Activated T-helper 1 cell treated with anti-CD3 and anti-CD28 coated beads, Interleukin-12 subunit alpha, Interleukin-12 subunit beta, Interleukin-2, Interleukin-4 antibody, amounts not matched to agents 30 ng/mL and 10 ng/mL and 1 ng/mL, durations not matched to agents 14 hours and 24 hours and 36 hours (primary cell): Measurements from ENCODE around the gene KCNA2. TPM values are rescaled to one million over a fixed set of nuclear protein-coding genes. Genes with fewer than 3 reads are reported as not detected.

Experiments used
- DNase-seq: peaks from one replicate; pipeline ENCODE4 v3.0.0; 2021; ENCODE audit warnings: low spot score
- H3K27ac Mint-ChIP-seq: one replicate; pipeline ENCODE4 v1.8.0; 2021; ENCODE audit warnings: mild to moderate bottlenecking, mixed read lengths
- H3K27me3 Mint-ChIP-seq: one replicate; pipeline ENCODE4 v1.8.0; 2022; ENCODE audit warnings: mild to moderate bottlenecking, moderate library complexity, mixed read lengths; ENCODE audit not compliant: insufficient read depth
- H3K36me3 Mint-ChIP-seq: one replicate; pipeline ENCODE4 v1.8.0; 2021; ENCODE audit warnings: low read depth, mixed read lengths
- H3K4me1 Mint-ChIP-seq: one replicate; pipeline ENCODE4 v1.8.0; 2021; ENCODE audit warnings: low read depth, mixed read lengths
- H3K4me3 Mint-ChIP-seq: one replicate; pipeline ENCODE4 v1.8.0; 2021; ENCODE audit warnings: mild to moderate bottlenecking, moderate library complexity, mixed read lengths
- H3K9me3 Mint-ChIP-seq: one replicate; pipeline ENCODE4 v1.8.0; 2021; ENCODE audit warnings: mixed read lengths
- intact Hi-C: fragments of 100-400 bp; cut with micrococcal nuclease; formaldehyde crosslinking; loops from one replicate; pipeline ENCODE4 v1.15.1; 2024
- total RNA-seq: library from RNA; stranded (reverse); gene quantifications from 2 replicates; pipeline ENCODE4 v1.2.3, GENCODE V29; 2022

Gene KCNA2
- total RNA-seq, 1 donor from 2014 or later: 1.7 TPM

DNA sequence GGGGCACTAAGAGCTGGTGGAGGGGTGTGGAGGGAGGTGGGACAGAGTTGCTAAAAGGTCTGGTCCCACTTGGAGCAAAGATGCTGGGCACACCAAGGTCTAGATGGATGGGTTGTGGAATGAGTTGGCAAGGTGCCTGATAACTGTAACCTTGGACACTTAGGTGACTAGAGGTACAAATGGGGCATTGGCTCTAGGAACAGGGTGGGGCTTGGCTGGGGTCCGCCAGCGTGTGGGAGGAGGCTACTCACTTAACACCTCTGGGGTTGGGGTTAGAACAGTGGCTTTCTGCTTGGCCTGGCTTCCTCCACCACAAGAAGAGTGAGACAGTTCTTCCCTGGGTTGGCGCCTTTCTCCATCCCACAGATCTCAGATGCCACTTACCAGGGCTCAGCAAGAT lies 17.2 kb downstream of the KCNA2 start:
- peaks cover 5% of the 10 kb centered on the region for H3K4me1 Mint-ChIP-seq
- peaks cover 12% of the 10 kb centered on the region for H3K27me3 Mint-ChIP-seq
- no peaks in the 10 kb centered on the region for H3K9me3 Mint-ChIP-seq
- no peak overlapping the region for H3K4me3 Mint-ChIP-seq
- no peak for DNase-seq
- no peak overlapping the region for H3K27ac Mint-ChIP-seq
- intact Hi-C loops: no loop called here
- no peaks in the 10 kb centered on the region for H3K36me3 Mint-ChIP-seq

DNA sequence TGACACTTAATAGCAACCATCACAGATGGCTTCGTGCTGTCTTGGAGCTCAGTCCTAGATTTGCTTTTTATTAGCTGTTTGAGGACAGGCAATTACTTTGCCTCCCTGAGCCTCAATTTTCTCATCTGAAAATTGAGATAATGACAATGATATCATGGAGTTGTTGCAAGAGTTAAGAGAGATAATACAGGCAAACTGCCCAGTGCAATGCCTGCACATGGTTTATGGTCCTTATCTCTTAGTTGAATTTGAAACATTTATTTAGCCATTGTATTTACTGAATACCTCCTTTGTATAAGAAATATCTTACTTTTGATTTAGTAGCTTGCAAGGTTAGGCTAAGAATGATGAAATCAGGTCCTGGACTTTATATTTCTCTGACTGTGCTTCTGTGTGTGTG lies 17.7 kb downstream of the KCNA2 start:
- Mint-ChIP-seq H3K4me1 (no peaks in the 10 kb centered on the region), H3K4me3 (no peak overlapping the region), H3K36me3 (no peaks in the 10 kb centered on the region), H3K27ac (no peak overlapping the region), H3K27me3 (peaks cover 12% of the 10 kb centered on the region), H3K9me3 (no peaks in the 10 kb centered on the region)
- DNase-seq: no peak
- intact Hi-C loops: no loop called here

DNA sequence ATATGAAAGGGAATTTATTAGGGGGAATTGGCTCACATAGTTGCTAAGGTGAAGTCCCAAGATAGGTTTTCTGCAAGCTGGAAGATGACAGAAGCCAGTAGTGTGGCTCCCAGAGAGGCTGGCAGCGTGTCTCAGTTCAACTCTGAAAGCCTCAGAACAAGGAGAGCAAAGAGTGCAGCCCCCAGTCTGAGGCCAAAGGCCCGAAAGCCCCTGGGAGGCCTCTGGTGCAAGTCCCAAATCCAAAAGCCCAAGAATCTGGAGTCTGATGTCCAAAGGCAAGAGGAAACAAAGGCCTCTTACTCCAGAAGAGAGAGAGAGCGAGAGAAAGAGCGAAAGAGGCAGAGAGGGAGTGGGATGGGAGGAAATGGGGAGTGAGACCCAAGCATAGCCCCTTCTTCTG lies 18.3 kb downstream of the KCNA2 start:
- peaks cover 12% of the 10 kb centered on the region for H3K27me3 Mint-ChIP-seq
- H3K36me3 Mint-ChIP-seq: no peaks in the 10 kb centered on the region
- no peak overlapping the region for H3K27ac Mint-ChIP-seq
- intact Hi-C loops: no loop called here
- no peaks in the 10 kb centered on the region for H3K4me1 Mint-ChIP-seq
- H3K4me3 Mint-ChIP-seq: no peak overlapping the region
- H3K9me3 Mint-ChIP-seq: no peaks in the 10 kb centered on the region
- no peak for DNase-seq

DNA sequence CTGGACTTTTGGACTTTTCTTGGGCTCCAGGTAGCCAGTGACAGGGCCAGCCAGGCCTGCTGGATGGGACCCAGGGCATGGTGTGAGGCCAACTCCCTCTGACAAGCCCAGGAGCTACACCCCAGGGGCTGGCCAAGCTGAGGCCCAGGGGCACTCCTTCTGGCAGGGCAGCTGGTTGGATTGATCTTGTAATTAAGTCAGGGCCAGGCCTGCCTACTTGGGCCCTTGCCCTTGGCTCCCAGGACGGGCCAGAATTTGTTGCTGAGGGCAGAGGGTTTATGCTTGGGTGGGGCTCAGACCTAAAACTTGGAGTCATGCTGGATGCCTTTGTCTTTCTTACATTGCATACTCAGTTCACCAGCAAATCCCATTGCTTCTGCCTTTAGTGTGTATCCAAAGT lies 20.7 kb downstream of the KCNA2 start:
- H3K9me3 Mint-ChIP-seq: no peaks in the 10 kb centered on the region
- no peaks in the 10 kb centered on the region for H3K4me1 Mint-ChIP-seq
- H3K4me3 Mint-ChIP-seq: no peak overlapping the region
- intact Hi-C loops: no loop called here
- H3K27me3 Mint-ChIP-seq: peaks cover 13% of the 10 kb centered on the region
- no peak overlapping the region for H3K27ac Mint-ChIP-seq
- DNase-seq: no peak
- no peaks in the 10 kb centered on the region for H3K36me3 Mint-ChIP-seq

DNA sequence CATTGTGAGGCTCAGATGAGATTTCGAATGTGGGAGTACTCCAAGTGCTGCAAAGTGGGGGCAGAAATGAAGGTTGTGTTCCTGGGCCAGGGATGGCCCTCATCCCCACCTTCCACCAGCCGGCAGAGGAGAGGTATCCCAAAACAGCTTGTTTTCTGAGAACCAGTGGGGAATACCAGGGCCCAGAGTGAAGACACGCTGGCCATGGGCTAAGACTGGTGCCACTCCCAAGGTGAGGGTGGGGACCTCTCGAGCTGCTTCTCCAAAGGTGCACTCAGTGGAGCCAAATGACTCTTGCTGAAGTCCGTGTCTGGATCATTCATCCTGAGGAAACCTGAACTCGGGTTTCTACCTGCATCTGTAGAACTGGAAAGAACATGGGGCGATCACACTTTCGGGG lies 22.1 kb downstream of the KCNA2 start:
- Mint-ChIP-seq H3K36me3 (no peaks in the 10 kb centered on the region), H3K9me3 (no peaks in the 10 kb centered on the region), H3K4me3 (no peak overlapping the region), H3K27me3 (peaks cover 20% of the 10 kb centered on the region), H3K4me1 (no peaks in the 10 kb centered on the region), H3K27ac (no peak overlapping the region)
- intact Hi-C loops: no loop called here
- no peak for DNase-seq

DNA sequence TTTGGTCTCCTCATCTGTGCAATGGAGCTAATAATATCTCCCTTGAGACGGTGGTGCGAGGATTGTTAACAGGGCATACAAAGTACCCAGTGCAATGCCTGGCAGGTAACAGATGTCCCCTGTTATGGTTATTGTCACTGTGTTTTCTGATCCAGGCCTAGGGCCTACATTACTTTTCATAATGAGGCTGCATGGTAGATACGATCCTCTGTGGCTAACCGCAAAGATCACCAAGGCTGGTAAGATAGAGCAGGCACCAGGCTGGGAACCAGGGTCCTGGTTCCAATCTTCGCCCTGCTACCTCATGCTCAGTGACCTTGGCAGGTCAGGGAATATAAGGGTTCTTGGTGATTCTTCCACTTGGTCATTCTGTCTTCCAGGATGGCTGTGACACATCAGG lies 22.7 kb downstream of the KCNA2 start:
- Mint-ChIP-seq H3K27me3 (peaks cover 24% of the 10 kb centered on the region), H3K4me3 (no peak overlapping the region), H3K4me1 (no peaks in the 10 kb centered on the region), H3K36me3 (no peaks in the 10 kb centered on the region), H3K27ac (no peak overlapping the region), H3K9me3 (no peaks in the 10 kb centered on the region)
- DNase-seq: no peak
- intact Hi-C loops: no loop called here

DNA sequence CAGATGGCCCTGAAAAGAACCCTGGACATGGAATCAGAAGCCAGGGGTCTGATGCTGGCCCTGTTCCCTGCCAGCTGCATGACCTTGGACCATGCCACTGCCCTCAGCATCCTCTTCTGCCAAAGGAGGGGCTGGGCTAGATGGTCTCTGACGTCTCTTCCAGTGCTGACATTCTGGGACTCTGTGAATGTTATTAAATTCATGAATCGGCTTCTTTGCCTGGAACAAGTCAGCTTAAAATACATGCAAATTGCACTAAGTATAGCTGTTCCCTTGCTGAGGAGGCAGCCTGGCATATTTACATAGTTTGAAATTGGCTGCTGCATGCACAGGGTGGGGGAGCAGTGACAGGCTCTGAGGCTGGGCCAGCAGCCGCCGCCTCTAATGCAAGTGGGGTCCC lies 23.8 kb downstream of the KCNA2 start:
- no peaks in the 10 kb centered on the region for H3K4me1 Mint-ChIP-seq

DNA sequence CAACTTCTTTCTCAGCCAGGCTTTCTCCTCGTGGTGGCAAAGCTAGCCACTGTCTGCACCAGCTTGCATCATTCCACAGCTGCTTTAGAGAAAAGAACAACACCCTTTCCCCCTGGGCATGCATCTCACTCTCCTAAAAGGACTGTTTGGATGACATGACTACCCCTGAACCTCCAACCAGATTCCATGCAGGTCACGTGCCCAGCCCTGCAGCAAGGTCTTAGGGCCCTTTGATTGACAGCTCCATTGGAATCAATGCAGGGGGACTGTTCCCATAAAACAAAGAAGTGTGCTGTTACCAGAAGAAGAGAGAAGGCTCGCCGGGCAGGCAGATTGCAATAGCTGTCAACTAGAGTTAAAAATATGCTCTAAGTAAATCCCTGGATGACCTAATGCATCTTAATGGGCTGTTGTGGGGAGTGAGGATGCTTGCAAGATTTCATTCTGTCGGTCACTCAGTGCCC lies 24.4 kb downstream of the KCNA2 start:
- Mint-ChIP-seq H3K36me3 (no peaks in the 10 kb centered on the region), H3K4me1 (no peaks in the 10 kb centered on the region), H3K27ac (no peak overlapping the region), H3K4me3 (no peak overlapping the region), H3K27me3 (peaks cover 25% of the 10 kb centered on the region), H3K9me3 (no peaks in the 10 kb centered on the region)
- intact Hi-C loops: no loop called here
- DNase-seq: no peak

More for the DNA sequence above, 23.8 kb downstream of the KCNA2 start:
- intact Hi-C loops: no loop called here
- Mint-ChIP-seq H3K4me3 (no peak overlapping the region), H3K27ac (no peak overlapping the region), H3K36me3 (no peaks in the 10 kb centered on the region), H3K9me3 (no peaks in the 10 kb centered on the region), H3K27me3 (peaks cover 23% of the 10 kb centered on the region)
- no peak for DNase-seq

DNA sequence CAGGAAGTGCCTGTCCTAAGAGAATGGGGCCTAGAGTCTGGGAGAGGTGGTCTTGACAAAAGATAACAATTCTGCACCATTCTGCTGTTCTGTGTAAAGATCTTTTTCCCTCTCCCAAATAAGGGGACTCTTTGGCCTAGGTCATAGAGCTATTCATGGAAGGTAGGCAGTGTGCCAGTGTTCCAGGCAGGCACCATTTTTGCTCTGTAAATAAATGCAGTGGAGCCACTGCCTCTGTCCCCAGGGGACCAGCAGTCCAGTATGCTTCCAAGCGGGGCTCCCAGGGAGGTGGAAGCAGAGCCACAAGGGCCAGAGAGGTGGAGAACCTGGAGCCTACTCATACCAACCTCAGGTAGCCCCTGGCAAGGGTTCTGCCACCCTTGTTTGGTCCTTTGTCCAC lies 25.9 kb downstream of the KCNA2 start:
- no peak overlapping the region for H3K27ac Mint-ChIP-seq
- intact Hi-C loops: no loop called here
- H3K36me3 Mint-ChIP-seq: no peaks in the 10 kb centered on the region
- no peak overlapping the region for H3K4me3 Mint-ChIP-seq
- peaks cover 27% of the 10 kb centered on the region for H3K27me3 Mint-ChIP-seq
- H3K4me1 Mint-ChIP-seq: no peaks in the 10 kb centered on the region
- no peaks in the 10 kb centered on the region for H3K9me3 Mint-ChIP-seq
- no peak for DNase-seq

DNA sequence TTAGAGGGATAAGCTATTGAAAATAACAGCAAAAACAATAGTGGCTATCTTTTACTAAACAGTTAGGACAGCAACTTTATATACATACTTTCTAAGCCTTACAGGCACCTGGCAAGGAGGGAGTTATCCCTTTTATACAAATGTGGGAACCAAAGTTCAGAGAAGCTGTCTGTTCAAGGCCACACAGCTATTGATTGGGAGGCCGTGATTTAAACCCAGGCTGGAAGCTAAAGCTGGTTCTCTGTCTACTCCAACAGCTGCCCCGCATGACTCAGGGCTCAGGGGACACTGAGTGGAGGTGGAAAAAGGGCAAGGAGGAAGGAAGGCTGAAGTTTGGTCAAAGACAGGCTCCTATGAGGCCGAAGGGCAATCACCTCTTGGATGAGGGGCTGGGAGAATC lies 26.7 kb downstream of the KCNA2 start:
- Mint-ChIP-seq H3K9me3 (no peaks in the 10 kb centered on the region), H3K27ac (no peak overlapping the region), H3K27me3 (peaks cover 33% of the 10 kb centered on the region), H3K4me3 (no peak overlapping the region), H3K36me3 (no peaks in the 10 kb centered on the region), H3K4me1 (no peaks in the 10 kb centered on the region)
- intact Hi-C loops: no loop called here
- DNase-seq: no peak

DNA sequence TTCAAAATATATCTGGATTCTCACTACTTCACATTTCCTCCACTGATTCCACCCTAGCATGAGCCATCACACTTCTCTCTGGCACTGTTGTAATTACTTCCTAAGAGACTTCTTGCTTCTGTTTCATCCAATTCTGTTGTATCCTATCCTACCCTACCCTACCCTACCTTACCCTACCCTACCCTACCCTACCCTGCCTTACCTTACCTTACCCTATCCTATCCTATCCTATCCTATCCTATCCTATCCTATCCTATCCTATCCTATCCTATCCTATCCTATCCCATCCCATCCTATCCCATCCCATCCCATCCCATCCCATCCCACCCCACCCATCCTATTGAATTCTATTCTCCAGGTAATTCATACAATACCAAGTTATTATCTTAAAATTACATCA lies 29.7 kb downstream of the KCNA2 start:
- Mint-ChIP-seq H3K36me3 (no peaks in the 10 kb centered on the region), H3K9me3 (no peaks in the 10 kb centered on the region), H3K4me1 (no peaks in the 10 kb centered on the region), H3K27me3 (peaks cover 48% of the 10 kb centered on the region), H3K4me3 (no peak overlapping the region), H3K27ac (no peak overlapping the region)
- DNase-seq: no peak
- intact Hi-C loops: no loop called here

DNA sequence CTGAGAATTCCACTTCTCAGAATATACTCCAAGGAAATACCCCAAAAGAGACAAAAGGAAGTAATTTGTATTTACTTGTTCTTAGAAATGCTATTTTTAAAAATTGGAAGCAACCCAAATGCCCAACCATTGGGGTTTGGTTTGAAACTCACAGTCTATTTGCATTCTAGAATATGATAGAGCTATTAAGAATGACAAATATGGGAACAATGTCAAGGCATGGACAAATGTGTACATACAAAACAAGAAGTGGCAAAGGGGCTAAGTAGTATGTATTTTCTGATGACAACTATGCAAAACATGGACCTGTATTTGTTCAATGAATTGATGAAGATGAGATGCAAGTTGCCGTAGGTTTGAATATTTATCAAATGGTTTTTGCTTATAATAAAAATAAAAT lies 32.8 kb downstream of the KCNA2 start:
- no peak for DNase-seq
- H3K36me3 Mint-ChIP-seq: no peaks in the 10 kb centered on the region
- H3K27ac Mint-ChIP-seq: no peak overlapping the region
- intact Hi-C loops: no loop called here
- H3K9me3 Mint-ChIP-seq: no peaks in the 10 kb centered on the region
- H3K27me3 Mint-ChIP-seq: peaks cover 52% of the 10 kb centered on the region
- no peaks in the 10 kb centered on the region for H3K4me1 Mint-ChIP-seq
- no peak overlapping the region for H3K4me3 Mint-ChIP-seq

DNA sequence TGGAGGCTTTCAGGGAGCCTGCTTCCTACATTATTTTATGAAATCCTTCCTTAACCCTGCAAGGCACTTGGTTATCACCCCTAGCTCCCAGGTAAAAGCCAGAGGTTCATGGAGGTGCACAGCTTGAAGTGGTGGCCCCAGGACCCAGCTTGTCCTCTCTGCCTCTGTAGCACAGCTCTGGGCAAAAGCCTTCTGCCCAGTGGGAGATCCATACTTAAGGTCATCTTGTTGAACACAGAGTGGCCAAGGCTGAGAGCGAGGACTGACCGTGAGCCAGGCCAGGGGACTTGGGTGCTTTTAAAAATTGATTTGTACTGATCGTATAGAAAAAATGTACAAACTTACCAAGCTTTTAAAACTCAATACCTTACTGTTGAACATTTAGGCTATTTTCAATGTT lies 33.4 kb downstream of the KCNA2 start:
- no peak overlapping the region for H3K27ac Mint-ChIP-seq
- DNase-seq: no peak
- H3K4me3 Mint-ChIP-seq: no peak overlapping the region
- no peaks in the 10 kb centered on the region for H3K36me3 Mint-ChIP-seq
- no peaks in the 10 kb centered on the region for H3K9me3 Mint-ChIP-seq
- intact Hi-C loops: no loop called here
- peaks cover 56% of the 10 kb centered on the region for H3K27me3 Mint-ChIP-seq
- no peaks in the 10 kb centered on the region for H3K4me1 Mint-ChIP-seq

DNA sequence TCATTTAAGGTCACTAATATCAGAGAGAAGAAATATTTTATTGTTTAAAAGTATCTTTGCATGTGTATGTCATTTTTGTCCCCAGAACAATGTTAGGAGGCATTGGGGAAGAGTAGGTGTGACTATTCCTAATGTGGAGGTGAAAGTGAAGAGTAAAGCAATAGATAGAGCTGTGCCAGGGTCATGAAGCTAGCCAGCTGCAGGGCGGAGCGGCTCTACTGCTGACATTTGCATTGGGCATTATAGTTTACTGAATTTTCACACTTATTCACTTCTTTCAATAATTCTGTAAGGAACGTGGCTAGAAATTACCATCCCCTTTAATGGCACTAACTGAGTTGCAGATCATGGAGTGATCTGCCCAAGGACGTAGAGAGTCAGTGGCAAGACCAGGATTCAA lies 35.3 kb downstream of the KCNA2 start:
- intact Hi-C loops: no loop called here
- Mint-ChIP-seq H3K36me3 (no peaks in the 10 kb centered on the region), H3K9me3 (no peaks in the 10 kb centered on the region), H3K27me3 (peaks cover 57% of the 10 kb centered on the region), H3K4me3 (no peak overlapping the region), H3K4me1 (no peaks in the 10 kb centered on the region), H3K27ac (no peak overlapping the region)
- DNase-seq: no peak
